DND-41 (cell line): ENCODE results near the gene SEC61G.

Experiments
- ATAC-seq: fragments of 200-7000 bp; cut with Tn5 transposase; 3 replicates; pipeline ENCODE4 v1.9.1; 2021; ENCODE audit warnings: low read depth; ENCODE audit not compliant: insufficient read depth
- DNase-seq: peaks from one replicate; pipeline ENCODE4 v3.0.0-alpha.2; 2020
- H2AFZ ChIP-seq: 2 replicates; pipeline ENCODE4 v1.6.0; 2012; ENCODE audit warnings: low read depth, low read length
- H3K27ac ChIP-seq: 2 replicates; pipeline ENCODE4 v1.5.1; 2012; ENCODE audit warnings: low read length, inconsistent platforms
- H3K27me3 ChIP-seq: fragments of 200-600 bp; sonication (generic); 2 replicates; pipeline ENCODE4 v1.6.0; 2012; ENCODE audit warnings: low read length, mild to moderate bottlenecking, inconsistent platforms; ENCODE audit not compliant: insufficient read depth, poor library complexity
- H3K36me3 ChIP-seq: 2 replicates; pipeline ENCODE4 v1.5.1; 2012; ENCODE audit warnings: low read length, inconsistent platforms; ENCODE audit not compliant: insufficient read depth
- H3K4me1 ChIP-seq: 2 replicates; pipeline ENCODE4 v1.5.1; 2012; ENCODE audit warnings: mild to moderate bottlenecking, low read length; ENCODE audit not compliant: insufficient read depth
- H3K4me2 ChIP-seq: 2 replicates; pipeline ENCODE4 v1.6.0; 2012; ENCODE audit warnings: mild to moderate bottlenecking, moderate library complexity, low read length, inconsistent platforms; ENCODE audit not compliant: insufficient read depth
- H3K4me3 ChIP-seq, 2 experiments: fragments of 200-600 bp in 1 of 2; shearing (Covaris generic) in 1 of 2; 2 replicates each; pipeline ENCODE4 v1.5.1; 2012 to 2016; ENCODE audit warnings: inconsistent platforms in 2 of 2, low read length in 2 of 2, mild to moderate bottlenecking in 2 of 2, low read depth in 1 of 2, moderate library complexity in 1 of 2
- H3K79me2 ChIP-seq: 2 replicates; pipeline ENCODE4 v1.6.0; 2012; ENCODE audit warnings: low read length, inconsistent platforms; ENCODE audit not compliant: insufficient read depth
- H3K9ac ChIP-seq: 2 replicates; pipeline ENCODE4 v1.6.0; 2012; ENCODE audit warnings: low read depth, mild to moderate bottlenecking, inconsistent platforms, low read length, moderate library complexity
- H3K9me3 ChIP-seq: 2 replicates; pipeline ENCODE4 v1.5.1; 2012; ENCODE audit warnings: low read length, moderate library complexity, mild to moderate bottlenecking, inconsistent platforms; ENCODE audit not compliant: insufficient read depth, severe bottlenecking
- H4K20me1 ChIP-seq: 2 replicates; pipeline ENCODE4 v1.6.0; 2012; ENCODE audit warnings: low read length; ENCODE audit not compliant: insufficient read depth
- CTCF ChIP-seq: IDR thresholded peaks from 2 replicates; pipeline ENCODE4 v1.5.1; 2012; ENCODE audit warnings: borderline replicate concordance, low read length, moderate library complexity, mild to moderate bottlenecking; ENCODE audit not compliant: poor library complexity, severe bottlenecking; ENCODE audit errors: extremely low read depth
- EZH2 ChIP-seq: IDR thresholded peaks from 3 replicates; pipeline ENCODE4 v1.6.1; 2012; ENCODE audit warnings: borderline replicate concordance, low read depth, mild to moderate bottlenecking, moderate library complexity, low read length, inconsistent platforms; ENCODE audit not compliant: severe bottlenecking

Gene SEC61G

DNA sequence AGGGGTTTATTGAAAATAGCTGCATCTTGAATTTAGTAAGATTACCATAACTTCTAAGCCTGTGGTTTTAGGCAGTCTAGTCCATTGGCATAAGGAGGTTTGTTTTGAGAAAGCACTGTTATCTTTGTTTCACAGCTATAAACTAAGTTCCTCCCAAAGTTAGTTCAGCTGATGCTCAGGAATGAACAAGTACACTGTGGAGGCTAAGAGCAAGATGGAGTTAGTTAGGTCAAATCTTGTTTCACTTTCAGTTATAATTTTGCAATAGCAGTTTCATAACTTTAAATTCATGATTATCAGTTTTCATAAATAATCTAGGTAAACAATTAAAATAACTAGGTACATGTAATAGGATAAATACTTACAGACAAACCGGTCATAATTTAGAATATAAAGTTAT, 15.4 kb downstream of the SEC61G start:
- ATAC-seq (no peak; the same call in 2 of the 3 replicates), DNase-seq (no peak)
- no peak overlapping the region for H3K27ac ChIP-seq
- TF ChIP-seq CTCF (no peak), EZH2 (no peak)
- no peak overlapping the region for H3K4me2 ChIP-seq
- peaks cover 6% of the 10 kb centered on the region; the same call in 1 of the 2 replicates for H3K36me3 ChIP-seq
- no peaks in the 10 kb centered on the region for H3K27me3 ChIP-seq
- H3K79me2 ChIP-seq: no peaks in the 10 kb centered on the region
- no peaks in the 10 kb centered on the region for H3K4me1 ChIP-seq
- H4K20me1 ChIP-seq: peaks cover 4% of the 10 kb centered on the region; the same call in 1 of the 2 replicates
- no peak overlapping the region for H3K9ac ChIP-seq
- H3K4me3 ChIP-seq: no peak overlapping the region
- no peaks in the 10 kb centered on the region for H3K9me3 ChIP-seq
- H2AFZ ChIP-seq: no peak overlapping the region

GRCh38 chr7:54738737-54739136, 20.3 kb downstream of the SEC61G start:
- H3K4me1 ChIP-seq: no peaks in the 10 kb centered on the region
- no peak overlapping the region for H3K4me3 ChIP-seq
- H3K9ac ChIP-seq: no peak overlapping the region
- H4K20me1 ChIP-seq: no peaks in the 10 kb centered on the region
- no peak overlapping the region for H2AFZ ChIP-seq
- TF ChIP-seq CTCF: no peak
- TF ChIP-seq EZH2: no peak
- no peaks in the 10 kb centered on the region for H3K36me3 ChIP-seq
- DNase-seq (no peak), ATAC-seq (no peak)
- no peaks in the 10 kb centered on the region for H3K27me3 ChIP-seq
- no peaks in the 10 kb centered on the region for H3K79me2 ChIP-seq
- H3K27ac ChIP-seq: no peak overlapping the region
- no peaks in the 10 kb centered on the region for H3K9me3 ChIP-seq
- H3K4me2 ChIP-seq: no peak overlapping the region

- Histone ChIP-seq H3K79me2 (no peaks in the 10 kb centered on the region), H3K4me1 (no peaks in the 10 kb centered on the region), H3K9me3 (no peaks in the 10 kb centered on the region), H3K4me2 (no peak overlapping the region), H3K27me3 (no peaks in the 10 kb centered on the region), H3K4me3 (no peak overlapping the region), H3K36me3 (no peaks in the 10 kb centered on the region), H2AFZ (no peak overlapping the region), H3K9ac (no peak overlapping the region), H4K20me1 (no peaks in the 10 kb centered on the region), H3K27ac (no peak overlapping the region)
- DNase-seq (no peak), ATAC-seq (no peak)
- TF ChIP-seq EZH2 (no peak), CTCF (no peak)
Observed at GRCh38 chr7:54729107-54729506, 29.9 kb downstream of the SEC61G start.

DNA sequence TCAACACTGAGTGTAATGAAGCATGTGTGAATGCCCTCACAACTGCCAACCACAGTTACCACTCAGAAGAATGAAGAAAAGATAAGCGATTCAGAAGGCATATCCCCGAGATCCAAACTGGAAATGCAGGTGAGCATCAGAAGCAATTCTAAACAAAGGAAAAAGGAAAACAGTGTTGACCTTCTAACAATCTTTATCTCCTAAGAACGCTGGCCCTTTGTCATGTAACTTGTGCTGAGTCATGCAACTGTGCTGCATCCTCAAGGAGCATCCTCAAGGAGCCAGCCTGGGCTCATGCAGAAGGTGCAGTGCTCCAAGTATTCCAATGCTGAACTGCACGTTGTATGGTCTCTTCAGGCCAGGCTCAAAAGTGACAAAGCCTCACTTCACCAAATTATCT, 30.6 kb downstream of the SEC61G start:
- Histone ChIP-seq H3K27me3 (no peaks in the 10 kb centered on the region), H3K9me3 (no peaks in the 10 kb centered on the region), H3K79me2 (no peaks in the 10 kb centered on the region), H3K27ac (no peak overlapping the region), H3K4me1 (no peaks in the 10 kb centered on the region), H3K36me3 (no peaks in the 10 kb centered on the region), H3K4me2 (no peak overlapping the region), H3K9ac (no peak overlapping the region), H2AFZ (no peak overlapping the region), H3K4me3 (no peak overlapping the region), H4K20me1 (no peaks in the 10 kb centered on the region)
- DNase-seq (no peak), ATAC-seq (no peak)
- no peak for TF ChIP-seq EZH2
- no peak for TF ChIP-seq CTCF
